ENCODE measurements around the gene TLK1.

The TLK1 gene

GRCh38 chr2:170953941-170954340 lies 206.8 kb downstream of the TLK1 start:
- DNase-seq: no peak

- no peak for DNase-seq
Measured at GRCh38 chr2:170950221-170950761, 210.4 kb downstream of the TLK1 start.

- no peak for DNase-seq
Measured at GRCh38 chr2:170949415-170949814, 211.3 kb downstream of the TLK1 start.

DNA sequence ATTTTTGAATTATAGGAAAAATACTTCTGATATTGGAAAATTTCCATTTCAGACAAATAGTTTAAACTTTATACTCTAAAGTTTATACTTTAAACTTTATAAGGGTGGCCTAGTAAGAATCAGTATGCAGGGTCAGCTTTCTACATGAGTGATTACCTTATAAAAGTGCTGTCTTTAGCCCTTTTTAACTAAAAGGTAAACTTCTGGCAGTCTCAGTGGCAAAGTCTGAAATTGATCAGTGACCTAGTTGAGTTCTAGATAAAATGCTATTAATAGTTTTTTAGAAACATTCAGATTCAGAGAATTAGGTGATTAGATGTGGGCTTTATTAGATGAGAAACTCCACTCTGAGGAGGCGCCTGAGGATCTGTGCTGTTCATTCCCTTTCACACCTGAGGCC lies 216.1 kb downstream of the TLK1 start:
- no peak for DNase-seq

DNA sequence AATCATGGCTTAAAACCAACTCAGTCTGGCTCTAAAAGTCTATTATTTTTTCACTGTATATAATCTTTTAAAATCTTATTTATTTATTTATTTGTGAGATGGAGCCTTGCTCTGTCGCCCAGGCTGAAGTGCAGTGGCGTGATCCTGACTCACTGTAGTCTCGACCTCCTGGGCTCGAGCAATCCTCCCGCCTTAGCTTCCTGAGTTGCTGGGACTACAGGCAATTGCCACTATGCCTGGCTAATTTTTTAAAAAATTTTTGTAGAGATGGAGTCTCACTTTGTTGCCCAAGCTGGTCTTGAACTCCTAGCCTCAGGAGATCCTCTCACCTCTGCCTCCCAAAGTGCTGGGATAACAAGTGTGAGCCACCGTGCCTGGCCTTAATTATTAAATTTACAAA lies 217.1 kb downstream of the TLK1 start:
- DNase-seq: no peak

DNA sequence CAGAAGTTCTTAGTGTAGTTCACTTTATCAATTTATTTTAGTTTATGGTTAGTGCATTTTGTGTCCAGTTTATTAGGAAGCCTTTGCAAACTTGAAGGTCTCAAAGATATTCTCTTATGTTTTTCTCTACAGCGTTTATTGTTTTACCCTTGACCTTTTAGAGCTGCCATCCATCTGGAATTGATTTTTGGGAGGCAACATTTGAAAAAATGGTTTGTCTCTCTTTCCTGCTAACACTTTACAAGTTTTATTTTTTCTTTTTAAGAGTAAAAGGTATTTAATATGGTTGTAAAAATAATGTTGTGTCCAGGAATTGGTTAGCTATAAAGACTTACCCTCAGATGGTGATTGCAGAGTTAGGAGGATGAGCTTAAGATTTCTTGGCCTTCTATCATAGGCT lies 217.7 kb downstream of the TLK1 start:
- no peak for DNase-seq

DNA sequence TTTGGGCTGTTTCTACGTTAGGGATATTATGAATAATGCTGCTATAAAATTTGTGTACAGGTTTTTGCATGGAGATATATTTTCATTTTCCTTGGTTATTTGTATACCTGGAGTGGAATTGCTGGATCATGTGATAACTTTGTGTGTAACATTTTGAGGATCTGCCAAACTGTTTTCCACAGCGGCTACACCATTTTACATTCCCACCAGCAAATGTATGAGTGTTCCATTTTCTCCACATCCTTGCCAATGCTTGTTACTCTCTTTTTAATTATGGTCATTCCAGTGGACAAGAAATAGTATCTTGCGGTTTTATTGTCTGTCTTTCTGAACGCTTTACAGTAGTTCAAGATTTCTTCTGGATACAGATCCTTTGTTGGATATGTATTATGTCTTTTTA lies 218.1 kb downstream of the TLK1 start:
- DNase-seq: no peak

All from NCI-H748 treated with DMSO at 0.1 percent for 48 hours (cell line).